H1 (cell line): Measurements from ENCODE around the gene OTOP3.

Experiments used
- CEBPB ChIP-seq: IDR thresholded peaks from 2 replicates; pipeline ENCODE4 v1.6.1; 2012; ENCODE audit warnings: low read depth, low read length
- CTCF ChIP-seq, 3 experiments: IDR thresholded peaks; 1 replicate in 2 of 3; 2 replicates in 1 of 3; pipeline versions ENCODE4 v1.5.1 to v1.6.1; 2011; ENCODE audit warnings: low read length in 3 of 3, mild to moderate bottlenecking in 3 of 3, inconsistent platforms in 2 of 3, low read depth in 1 of 3, moderate library complexity in 1 of 3; ENCODE audit not compliant: insufficient read depth in 1 of 3; ENCODE audit errors: control extremely low read depth in 1 of 3
- EP300 ChIP-seq, 2 experiments: IDR thresholded peaks; 1 replicate in 1 of 2; 2 replicates in 1 of 2; pipeline ENCODE4 v1.6.1; 2011 to 2012; ENCODE audit warnings: low read depth in 2 of 2, low read length in 2 of 2, mild to moderate bottlenecking in 2 of 2, borderline replicate concordance in 1 of 2, inconsistent platforms in 1 of 2, moderate library complexity in 1 of 2
- FOSL1 ChIP-seq: IDR thresholded peaks from 2 replicates; pipeline ENCODE4 v1.6.1; 2011; ENCODE audit warnings: mild to moderate bottlenecking, low read depth, low read length, moderate library complexity; ENCODE audit not compliant: insufficient read depth
- GABPA ChIP-seq: IDR thresholded peaks from 2 replicates; pipeline ENCODE4 v1.6.1; 2011; ENCODE audit warnings: mild to moderate bottlenecking, low read length, moderate library complexity, borderline replicate concordance; ENCODE audit not compliant: insufficient read depth
- JUND ChIP-seq: IDR thresholded peaks from 2 replicates; pipeline ENCODE4 v1.6.1; 2011; ENCODE audit warnings: mild to moderate bottlenecking, improper control_type of control experiment, low read length
- KDM1A ChIP-seq: fragments of 200-600, 300-600 bp; sonication (generic); IDR thresholded peaks from 2 replicates; pipeline ENCODE4 v1.7.1; 2016; ENCODE audit warnings: mild to moderate bottlenecking, low read length, borderline replicate concordance
- POLR2A ChIP-seq, 2 experiments: IDR thresholded peaks; 1 replicate in 1 of 2; 2 replicates in 1 of 2; pipeline ENCODE4 v1.6.1; 2011; ENCODE audit warnings: low read depth in 2 of 2, low read length in 2 of 2, mild to moderate bottlenecking in 2 of 2; ENCODE audit errors: control extremely low read depth in 1 of 2
- RAD21 ChIP-seq, 2 experiments: IDR thresholded peaks in 1 of 2; conservative IDR thresholded peaks in 1 of 2; 2 replicates each; pipeline ENCODE4 v1.6.1; 2011; ENCODE audit warnings: low read depth in 2 of 2, low read length in 2 of 2, improper control_type of control experiment in 1 of 2, inconsistent platforms in 1 of 2, mild to moderate bottlenecking in 1 of 2, moderate library complexity in 1 of 2
- SP1 ChIP-seq: IDR thresholded peaks from 2 replicates; pipeline ENCODE4 v1.6.1; 2011; ENCODE audit warnings: low read depth, low read length
- TAF7 ChIP-seq: optimal IDR thresholded peaks from 2 replicates; pipeline ENCODE3; 2011; ENCODE audit warnings: low read depth, mild to moderate bottlenecking, inconsistent platforms, low read length, moderate library complexity, borderline replicate concordance

GRCh38 chr17:74972973-74973328 is 37.3 kb downstream of the OTOP3 start:
- TF ChIP-seq CTCF (IDR thresholded peaks at IDR 0.05; ENCODE audit: control extremely low read depth in 1 of 3, insufficient read depth in 1 of 3, low read depth in 1 of 3, low read length in 3 of 3) = no peak
- no peak for TF ChIP-seq FOSL1
- TF ChIP-seq KDM1A = no peak
- TF ChIP-seq GABPA = no peak
- no peak for TF ChIP-seq JUND
- no peak for TF ChIP-seq EP300 (IDR thresholded peaks at IDR 0.05; ENCODE audit: borderline replicate concordance in 1 of 2, low read depth in 2 of 2, low read length in 2 of 2)
- TF ChIP-seq POLR2A (IDR thresholded peaks at IDR 0.05; ENCODE audit: control extremely low read depth in 1 of 2, low read depth in 2 of 2, low read length in 2 of 2) = no peak
- TF ChIP-seq CEBPB = no peak
- TF ChIP-seq RAD21 (IDR thresholded peaks at IDR 0.05 in 1 of 2, conservative IDR thresholded peaks at IDR 0.05 in 1 of 2; ENCODE audit: low read depth in 2 of 2, low read length in 2 of 2) = no peak
- TF ChIP-seq TAF7 = no peak
- no peak for TF ChIP-seq SP1
